Fibroblast of lung (primary cell): ENCODE measurements around the gene TRRAP. TPM values are rescaled to one million over a fixed set of nuclear protein-coding genes. Genes with fewer than 3 reads are reported as not detected.
A peak's percentile ranks its signal among the peaks of the same experiment; 100 is the strongest.

ENCODE experiments used
- DNase-seq, 2 donors: peaks; one replicate each; pipeline versions ENCODE4 v3.0.0 to v3.0.0-alpha.2; 2010; ENCODE audit warnings: low read depth in 2 of 2
- H2AFZ ChIP-seq: 2 replicates; pipeline ENCODE4 v1.5.1; 2012; ENCODE audit warnings: low read length, control low read depth, inconsistent platforms
- H3K27ac ChIP-seq: 2 replicates; pipeline ENCODE4 v1.5.1; 2011; ENCODE audit warnings: low read length, control low read depth; ENCODE audit not compliant: insufficient read depth
- H3K27me3 ChIP-seq: 2 replicates; pipeline ENCODE4 v1.5.1; 2011; ENCODE audit warnings: mild to moderate bottlenecking, low read length; ENCODE audit not compliant: control insufficient read depth, insufficient read depth
- H3K36me3 ChIP-seq: 2 replicates; pipeline ENCODE4 v1.5.1; 2011; ENCODE audit warnings: low read length; ENCODE audit not compliant: control insufficient read depth, insufficient read depth
- H3K4me1 ChIP-seq: 2 replicates; pipeline ENCODE4 v1.5.1; 2011; ENCODE audit warnings: low read length; ENCODE audit not compliant: control insufficient read depth, insufficient read depth; ENCODE audit errors: extremely low read depth
- H3K4me2 ChIP-seq: 2 replicates; pipeline ENCODE4 v1.5.1; 2011; ENCODE audit warnings: low read length, control low read depth; ENCODE audit not compliant: insufficient read depth; ENCODE audit errors: extremely low read depth
- H3K4me3 ChIP-seq, 4 experiments: fragments of 200-600 bp in 1 of 4; sonication (generic) in 1 of 4; replicated peaks in 1 of 4; 2 replicates each; pipeline ENCODE4 v1.5.1; 2011 to 2016; ENCODE audit warnings: low read length in 4 of 4, low read depth in 3 of 4, mild to moderate bottlenecking in 3 of 4, control low read depth in 2 of 4, inconsistent platforms in 1 of 4, mixed read lengths in 1 of 4; ENCODE audit not compliant: insufficient read depth in 1 of 4; ENCODE audit errors: control extremely low read depth in 1 of 4
- H3K79me2 ChIP-seq: 2 replicates; pipeline ENCODE4 v1.5.1; 2012; ENCODE audit warnings: mild to moderate bottlenecking, low read length, inconsistent platforms; ENCODE audit not compliant: control insufficient read depth, insufficient read depth
- H3K9ac ChIP-seq: 2 replicates; pipeline ENCODE4 v1.5.1; 2011; ENCODE audit warnings: mild to moderate bottlenecking, low read length, control low read depth; ENCODE audit not compliant: insufficient read depth
- H3K9me3 ChIP-seq: 2 replicates; pipeline ENCODE4 v1.5.1; 2012; ENCODE audit warnings: low read depth, low read length; ENCODE audit not compliant: control insufficient read depth, insufficient read depth
- H4K20me1 ChIP-seq: 2 replicates; pipeline ENCODE4 v1.5.1; 2011; ENCODE audit warnings: low read length; ENCODE audit not compliant: control insufficient read depth, insufficient read depth; ENCODE audit errors: extremely low read depth
- CTCF ChIP-seq, 2 donors: IDR thresholded peaks in 1 of 2; conservative IDR thresholded peaks in 1 of 2; 1 replicate in 1 of 2; 2 replicates in 1 of 2; pipeline ENCODE4 v1.5.1; 2011 to 2012; ENCODE audit warnings: low read length in 2 of 2, control low read depth in 1 of 2, inconsistent platforms in 1 of 2, low read depth in 1 of 2, mild to moderate bottlenecking in 1 of 2
- EZH2 ChIP-seq: IDR thresholded peaks from 2 replicates; pipeline ENCODE4 v1.5.1; 2012; ENCODE audit warnings: low read length, control low read depth, mild to moderate bottlenecking; ENCODE audit errors: missing control alignments
- polyA plus RNA-seq, 2 donors: library from polyadenylated mRNA; depleted of rRNA in 1 of 2; stranded (reverse) in 1 of 2; unstranded in 1 of 2; fragments of >200 nt; gene quantifications; 2 replicates each; pipeline ENCODE4 v1.2.1, GENCODE V29; 2011 to 2012; ENCODE audit warnings: missing spikeins in 1 of 2
- total RNA-seq: library from RNA; depleted of rRNA; stranded (reverse); fragments of >200 nt; gene quantifications from 2 replicates; pipeline ENCODE4 v1.2.1, GENCODE V29; 2014

The TRRAP gene
- total and polyA plus RNA-seq, 2 donors (not counting 1 experiment from before 2014, with no cell fraction given), result 11.3 to 20.6 TPM

- Histone ChIP-seq H3K4me2 (no peak overlapping the region), H3K4me1 (no peaks in the 10 kb centered on the region), H3K79me2 (no peaks in the 10 kb centered on the region), H4K20me1 (no peaks in the 10 kb centered on the region), H3K4me3 (no peak overlapping the region), H3K9me3 (no peaks in the 10 kb centered on the region), H3K36me3 (peaks cover 26% of the 10 kb centered on the region), H3K9ac (no peak overlapping the region), H3K27me3 (no peaks in the 10 kb centered on the region), H3K27ac (no peak overlapping the region), H2AFZ (no peak overlapping the region)
- TF ChIP-seq CTCF (conservative IDR thresholded peaks at IDR 0.05 in 1 of 2, IDR thresholded peaks at IDR 0.05 in 1 of 2; ENCODE audit: low read depth in 1 of 2, low read length in 2 of 2), result no peak
- TF ChIP-seq EZH2, result no peak
- no peak for DNase-seq
Measured at GRCh38 chr7:99002827-99003212, 124.5 kb downstream of the TRRAP start.

- Histone ChIP-seq H3K4me2 (no peak overlapping the region), H3K79me2 (no peaks in the 10 kb centered on the region), H3K9me3 (no peaks in the 10 kb centered on the region), H4K20me1 (no peaks in the 10 kb centered on the region), H2AFZ (no peak overlapping the region), H3K27ac (no peak overlapping the region), H3K36me3 (peaks cover 31% of the 10 kb centered on the region), H3K9ac (no peak overlapping the region), H3K4me3 (no peak overlapping the region), H3K4me1 (no peaks in the 10 kb centered on the region), H3K27me3 (no peaks in the 10 kb centered on the region)
- TF ChIP-seq EZH2 (no peak), CTCF (conservative IDR thresholded peaks at IDR 0.05 in 1 of 2, IDR thresholded peaks at IDR 0.05 in 1 of 2; ENCODE audit: low read depth in 1 of 2, low read length in 2 of 2) (no peak)
- DNase-seq, result no peak
Measured at GRCh38 chr7:99003419-99003818, 125.1 kb downstream of the TRRAP start.

- Histone ChIP-seq H3K79me2 (no peaks in the 10 kb centered on the region), H3K9ac (no peak overlapping the region), H3K36me3 (peaks cover 35% of the 10 kb centered on the region), H3K9me3 (no peaks in the 10 kb centered on the region), H4K20me1 (no peaks in the 10 kb centered on the region), H2AFZ (no peak overlapping the region), H3K4me3 (no peak overlapping the region), H3K4me1 (no peaks in the 10 kb centered on the region), H3K27ac (no peak overlapping the region), H3K4me2 (no peak overlapping the region), H3K27me3 (no peaks in the 10 kb centered on the region)
- peak in 1 of 2 donors; percentile 69 for DNase-seq
- no peak for TF ChIP-seq EZH2
- no peak for TF ChIP-seq CTCF (conservative IDR thresholded peaks at IDR 0.05 in 1 of 2, IDR thresholded peaks at IDR 0.05 in 1 of 2; ENCODE audit: low read depth in 1 of 2, low read length in 2 of 2)
Measured at GRCh38 chr7:99004216-99004615, 125.9 kb downstream of the TRRAP start.
